Measurements from ENCODE around the gene SERPINE2. TPM values are rescaled to one million over a fixed set of nuclear protein-coding genes. Genes with fewer than 3 reads are reported as not detected.

Gene SERPINE2
- polyA plus RNA-seq, 3 donors: not detected

DNA sequence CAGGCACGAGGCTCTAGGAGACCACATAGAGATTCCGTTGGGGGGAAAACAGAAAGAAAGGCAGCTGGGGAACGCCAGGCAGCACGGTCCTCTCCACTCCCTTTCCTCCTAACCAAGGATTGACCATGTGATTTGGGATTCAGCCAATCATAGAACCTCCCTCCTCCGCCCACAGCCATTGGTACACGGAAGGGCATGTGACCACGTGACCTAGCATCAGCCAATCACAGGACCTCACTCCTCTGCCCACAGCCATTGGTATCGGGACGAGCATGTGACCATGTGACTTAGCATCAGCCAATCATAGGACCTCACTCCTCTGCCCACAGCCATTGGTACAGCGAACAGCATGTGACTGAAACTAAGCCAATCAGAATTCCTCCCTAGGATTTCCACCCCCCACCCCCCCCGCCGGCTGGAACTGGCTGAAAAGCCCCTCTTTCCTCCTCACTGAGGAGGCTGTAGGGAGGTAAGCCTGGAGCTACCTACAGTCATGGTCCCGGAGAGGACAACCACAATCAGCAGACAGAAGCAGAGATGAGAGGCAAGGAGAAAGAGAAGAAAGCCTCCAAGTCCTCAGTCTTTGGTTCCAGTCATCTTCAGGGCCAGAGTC, 7.6 kb downstream of the SERPINE2 start:
- intact Hi-C loops (cut with micrococcal nuclease): no loop called here
- no peak overlapping the region for H3K4me3 Mint-ChIP-seq

DNA sequence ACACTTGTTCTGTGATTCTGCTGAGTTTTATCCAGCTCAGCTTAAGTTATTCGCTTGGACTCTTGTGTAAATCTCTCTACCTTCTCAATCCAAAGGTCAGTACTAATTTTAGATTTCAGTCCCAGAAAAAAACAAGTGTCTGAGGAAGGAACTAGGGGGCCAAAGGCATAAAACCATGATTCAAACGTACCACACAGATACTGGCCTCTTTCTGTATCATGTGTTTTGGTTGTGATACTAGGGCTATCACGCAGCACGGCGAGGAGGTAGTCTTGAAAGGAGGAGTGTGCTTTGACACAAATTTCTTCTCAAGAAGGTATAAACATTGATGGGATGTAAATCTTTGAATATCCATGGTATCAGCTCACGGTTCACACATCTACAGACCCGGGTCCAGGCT, 8.3 kb downstream of the SERPINE2 start:
- no peak overlapping the region for H3K4me3 Mint-ChIP-seq
- Histone ChIP-seq H3K9me3 (replicated peaks in 1 of 2; ENCODE audit: control insufficient read depth in 1 of 2, insufficient read depth in 1 of 2, low read length in 2 of 2) (peaks cover 4 to 6% of the 10 kb centered on the region in 2 donors), H4K20me1 (ENCODE audit: insufficient read depth, low read length) (no peaks in the 10 kb centered on the region), H3K9ac (ENCODE audit: insufficient read depth, low read length, poor library complexity, severe bottlenecking) (no peak overlapping the region), H3K36me3 (replicated peaks in 1 of 2; ENCODE audit: control insufficient read depth in 1 of 2, insufficient read depth in 2 of 2, low read length in 2 of 2) (no peaks in the 10 kb centered on the region), H3K4me3 (replicated peaks in 1 of 3; ENCODE audit: low read depth in 2 of 3, low read length in 3 of 3) (no peak overlapping the region), H3K27ac (ENCODE audit: low read depth in 1 of 2, low read length in 2 of 2) (no peak overlapping the region), H3K4me2 (replicated peaks; ENCODE audit: extremely low read depth, low read length, poor library complexity, severe bottlenecking) (no peak overlapping the region), H3K4me1 (ENCODE audit: control insufficient read depth in 1 of 2, insufficient read depth in 2 of 2, low read length in 2 of 2) (peaks cover 13 to 16% of the 10 kb centered on the region in 2 donors), H2AFZ (ENCODE audit: insufficient read depth, low read depth, low read length, poor library complexity, severe bottlenecking) (no peak overlapping the region), H3K27me3 (ENCODE audit: control insufficient read depth in 2 of 2, insufficient read depth in 2 of 2, low read length in 2 of 2) (no peaks in the 10 kb centered on the region), H3K79me2 (ENCODE audit: insufficient read depth, low read length) (no peaks in the 10 kb centered on the region)
- H3K36me3 Mint-ChIP-seq: no peaks in the 10 kb centered on the region
- TF ChIP-seq, protein P1, sequence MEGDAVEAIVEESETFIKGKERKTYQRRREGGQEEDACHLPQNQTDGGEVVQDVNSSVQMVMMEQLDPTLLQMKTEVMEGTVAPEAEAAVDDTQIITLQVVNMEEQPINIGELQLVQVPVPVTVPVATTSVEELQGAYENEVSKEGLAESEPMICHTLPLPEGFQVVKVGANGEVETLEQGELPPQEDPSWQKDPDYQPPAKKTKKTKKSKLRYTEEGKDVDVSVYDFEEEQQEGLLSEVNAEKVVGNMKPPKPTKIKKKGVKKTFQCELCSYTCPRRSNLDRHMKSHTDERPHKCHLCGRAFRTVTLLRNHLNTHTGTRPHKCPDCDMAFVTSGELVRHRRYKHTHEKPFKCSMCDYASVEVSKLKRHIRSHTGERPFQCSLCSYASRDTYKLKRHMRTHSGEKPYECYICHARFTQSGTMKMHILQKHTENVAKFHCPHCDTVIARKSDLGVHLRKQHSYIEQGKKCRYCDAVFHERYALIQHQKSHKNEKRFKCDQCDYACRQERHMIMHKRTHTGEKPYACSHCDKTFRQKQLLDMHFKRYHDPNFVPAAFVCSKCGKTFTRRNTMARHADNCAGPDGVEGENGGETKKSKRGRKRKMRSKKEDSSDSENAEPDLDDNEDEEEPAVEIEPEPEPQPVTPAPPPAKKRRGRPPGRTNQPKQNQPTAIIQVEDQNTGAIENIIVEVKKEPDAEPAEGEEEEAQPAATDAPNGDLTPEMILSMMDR (IDR thresholded peaks at IDR 0.05): no peak
- peaks cover 0 to 6% (median 3%) of the 10 kb centered on the region in 7 donors for H3K9me3 Mint-ChIP-seq
- H3K4me1 Mint-ChIP-seq: peaks cover 31% of the 10 kb centered on the region
- no peak for DNase-seq
- intact Hi-C loops (cut with micrococcal nuclease): no loop called here
- H3K27ac Mint-ChIP-seq: no peak overlapping the region
- no CpG with 5 or more reads among the region's 7 CpGs for WGBS (ENCODE audit: insufficient coverage)
- H3K27me3 Mint-ChIP-seq (ENCODE audit: low read depth in 3 of 3): peaks cover 0 to 8% (median 5%) of the 10 kb centered on the region in 3 donors

More for the DNA sequence above, 7.6 kb downstream of the SERPINE2 start:
- Mint-ChIP-seq H3K27ac (no peak overlapping the region), H3K9me3 (peaks cover 0 to 6% (median 3%) of the 10 kb centered on the region in 7 donors), H3K27me3 (ENCODE audit: low read depth in 3 of 3) (peaks cover 3 to 11% (median 11%) of the 10 kb centered on the region in 3 donors), H3K4me1 (peaks cover 24% of the 10 kb centered on the region), H3K36me3 (no peaks in the 10 kb centered on the region)
- 93% methylated on average over 9 of the region's 13 CpGs for WGBS (ENCODE audit: insufficient coverage)
- Histone ChIP-seq H3K27me3 (ENCODE audit: control insufficient read depth in 2 of 2, insufficient read depth in 2 of 2, low read length in 2 of 2) (peaks cover under 1 to 3% of the 10 kb centered on the region in 2 donors), H3K9me3 (replicated peaks in 1 of 2; ENCODE audit: control insufficient read depth in 1 of 2, insufficient read depth in 1 of 2, low read length in 2 of 2) (peaks cover 4 to 6% of the 10 kb centered on the region in 2 donors), H3K4me2 (replicated peaks; ENCODE audit: extremely low read depth, low read length, poor library complexity, severe bottlenecking) (no peak overlapping the region), H3K4me3 (replicated peaks in 1 of 3; ENCODE audit: low read depth in 2 of 3, low read length in 3 of 3) (no peak overlapping the region), H2AFZ (ENCODE audit: insufficient read depth, low read depth, low read length, poor library complexity, severe bottlenecking) (no peak overlapping the region), H3K36me3 (replicated peaks in 1 of 2; ENCODE audit: control insufficient read depth in 1 of 2, insufficient read depth in 2 of 2, low read length in 2 of 2) (no peaks in the 10 kb centered on the region), H3K4me1 (ENCODE audit: control insufficient read depth in 1 of 2, insufficient read depth in 2 of 2, low read length in 2 of 2) (peaks cover 7 to 9% of the 10 kb centered on the region in 2 donors), H3K9ac (ENCODE audit: insufficient read depth, low read length, poor library complexity, severe bottlenecking) (no peak overlapping the region), H3K79me2 (ENCODE audit: insufficient read depth, low read length) (no peaks in the 10 kb centered on the region), H3K27ac (ENCODE audit: low read depth in 1 of 2, low read length in 2 of 2) (no peak overlapping the region), H4K20me1 (ENCODE audit: insufficient read depth, low read length) (no peaks in the 10 kb centered on the region)
- no peak for DNase-seq
- TF ChIP-seq, protein P1 (IDR thresholded peaks at IDR 0.05): no peak

Data from CD14-positive monocyte (primary cell).